ENCODE measurements around the gene GBE1.
A peak's percentile ranks its signal among the peaks of the same experiment; 100 is the strongest.
"Not testable (repeated sequence)": the region's sequence is repeated elsewhere in the genome, so short reads cannot be mapped to it uniquely, and the experiment has no call there.

The GBE1 gene

GRCh38 chr3:81769299-81769698 lies 7.9 kb upstream of the GBE1 start:
- H3K9ac ChIP-seq (ENCODE audit: low read length) = no peak overlapping the region
- WGBS = 70% methylated on average over 2 of the region's 2 CpGs
- no peak overlapping the region for H4K8ac ChIP-seq (ENCODE audit: low read length)
- peaks cover 4% of the 10 kb centered on the region for H3K4me1 ChIP-seq (ENCODE audit: control insufficient read depth, insufficient read depth, low read depth, low read length)
- H3K27ac ChIP-seq (ENCODE audit: low read length, poor library complexity, severe bottlenecking) = peak overlapping the region; percentile 68
- H3K9me3 ChIP-seq (ENCODE audit: control insufficient read depth, low read length) = no peaks in the 10 kb centered on the region
- no peaks in the 10 kb centered on the region for H3K79me1 ChIP-seq (replicated peaks; ENCODE audit: low read length, poor library complexity, severe bottlenecking)
- no peaks in the 10 kb centered on the region for H3K27me3 ChIP-seq (ENCODE audit: control insufficient read depth in 1 of 2, insufficient read depth in 1 of 2, low read length in 2 of 2)
- H2BK15ac ChIP-seq (ENCODE audit: low read depth, poor library complexity, severe bottlenecking) = no peak overlapping the region
- H2BK12ac ChIP-seq (ENCODE audit: low read length in 2 of 2) = no peak overlapping the region
- H3K14ac ChIP-seq (ENCODE audit: low read length in 2 of 2) = no peak overlapping the region
- no peak overlapping the region for H3K4ac ChIP-seq (ENCODE audit: low read depth in 1 of 2, low read length in 2 of 2)
- no peak overlapping the region for H3K4me3 ChIP-seq (ENCODE audit: insufficient read depth in 1 of 2, low read depth in 1 of 2, low read length in 2 of 2)
- no peak overlapping the region for H2AFZ ChIP-seq (ENCODE audit: low read depth, low read length)
- no peaks in the 10 kb centered on the region for H3K36me3 ChIP-seq (ENCODE audit: control insufficient read depth in 1 of 2, insufficient read depth in 2 of 2, low read depth in 1 of 2, low read length in 2 of 2)
- no peak overlapping the region for H4K91ac ChIP-seq (ENCODE audit: low read length)
- H3K18ac ChIP-seq (ENCODE audit: low read depth in 1 of 2, low read length in 2 of 2) = no peak overlapping the region
- DNase-seq = peak; percentile 14
- no peak overlapping the region for H2BK120ac ChIP-seq (ENCODE audit: low read depth, low read length)
- no peak overlapping the region for H3K4me2 ChIP-seq (ENCODE audit: low read length, poor library complexity, severe bottlenecking)
- H3K23ac ChIP-seq (ENCODE audit: low read length in 2 of 2) = no peak overlapping the region
- H2BK5ac ChIP-seq (ENCODE audit: low read depth, low read length, poor library complexity, severe bottlenecking) = peak overlapping the region; percentile 9
- H2AK5ac ChIP-seq (ENCODE audit: low read length, severe bottlenecking) = no peak overlapping the region

DNA sequence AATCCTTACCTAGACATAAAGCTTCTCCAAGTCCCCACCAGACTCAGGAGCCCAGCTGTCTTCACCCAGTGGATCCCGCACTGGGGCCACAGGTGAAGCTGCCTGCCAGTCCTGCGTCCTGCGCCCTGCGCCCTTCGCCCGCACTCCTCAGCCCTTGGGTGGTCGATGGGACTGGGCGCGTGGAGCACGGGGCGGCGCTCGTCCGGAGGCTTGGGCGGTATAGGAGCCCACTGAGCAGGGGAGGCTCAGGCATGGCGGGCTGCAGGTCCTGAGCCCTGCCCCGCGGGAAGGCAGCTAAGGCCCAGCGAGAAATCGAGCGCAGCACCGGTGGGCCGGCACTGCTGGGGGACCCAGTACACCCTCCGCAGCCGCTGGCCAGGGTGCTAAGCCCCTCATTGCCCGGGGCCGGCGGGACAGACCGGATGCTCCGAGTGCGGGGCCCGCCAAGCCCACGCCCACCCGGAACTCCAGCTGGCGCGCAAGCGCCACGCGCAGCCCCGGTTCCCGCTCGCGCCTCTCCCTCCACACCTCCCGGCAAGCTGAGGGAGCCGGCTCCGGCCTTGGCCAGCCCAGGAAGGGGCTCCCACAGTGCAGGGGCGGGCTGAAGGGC lies 5.9 kb upstream of the GBE1 start:
- peak overlapping the region; percentile 34 for H4K91ac ChIP-seq (ENCODE audit: low read length)
- H3K18ac ChIP-seq (ENCODE audit: low read depth in 1 of 2, low read length in 2 of 2); H3K14ac ChIP-seq (ENCODE audit: low read length in 2 of 2); H2AK5ac ChIP-seq (ENCODE audit: low read length, severe bottlenecking); H2BK15ac ChIP-seq (ENCODE audit: low read depth, poor library complexity, severe bottlenecking); H3K4me2 ChIP-seq (ENCODE audit: low read length, poor library complexity, severe bottlenecking); H3K9me3 ChIP-seq (ENCODE audit: control insufficient read depth, low read length); H3K4ac ChIP-seq (ENCODE audit: low read depth in 1 of 2, low read length in 2 of 2); H3K4me1 ChIP-seq (ENCODE audit: control insufficient read depth, insufficient read depth, low read depth, low read length); H2BK120ac ChIP-seq (ENCODE audit: low read depth, low read length); H3K36me3 ChIP-seq (ENCODE audit: control insufficient read depth in 1 of 2, insufficient read depth in 2 of 2, low read depth in 1 of 2, low read length in 2 of 2); H3K4me3 ChIP-seq (ENCODE audit: insufficient read depth in 1 of 2, low read depth in 1 of 2, low read length in 2 of 2); H2AFZ ChIP-seq (ENCODE audit: low read depth, low read length); DNase-seq; H2BK5ac ChIP-seq (ENCODE audit: low read depth, low read length, poor library complexity, severe bottlenecking); H4K8ac ChIP-seq (ENCODE audit: low read length); H3K23ac ChIP-seq (ENCODE audit: low read length in 2 of 2); H3K9ac ChIP-seq (ENCODE audit: low read length); H3K27ac ChIP-seq (ENCODE audit: low read length, poor library complexity, severe bottlenecking); H3K27me3 ChIP-seq (ENCODE audit: control insufficient read depth in 1 of 2, insufficient read depth in 1 of 2, low read length in 2 of 2); H3K79me1 ChIP-seq (replicated peaks; ENCODE audit: low read length, poor library complexity, severe bottlenecking): not testable (repeated sequence)
- 96% methylated on average over 37 of the region's 47 CpGs for WGBS
- H2BK12ac ChIP-seq (ENCODE audit: low read length in 2 of 2) = peak overlapping the region in 1 of 2 experiments; percentile 63

- H3K9ac ChIP-seq (ENCODE audit: low read length) = no peak overlapping the region
- H3K9me3 ChIP-seq (ENCODE audit: control insufficient read depth, low read length) = no peaks in the 10 kb centered on the region
- DNase-seq = no peak
- H4K91ac ChIP-seq (ENCODE audit: low read length) = no peak overlapping the region
- H2AK5ac ChIP-seq (ENCODE audit: low read length, severe bottlenecking) = no peak overlapping the region
- no peaks in the 10 kb centered on the region for H3K79me1 ChIP-seq (replicated peaks; ENCODE audit: low read length, poor library complexity, severe bottlenecking)
- no peak overlapping the region for H2BK5ac ChIP-seq (ENCODE audit: low read depth, low read length, poor library complexity, severe bottlenecking)
- no peak overlapping the region for H2BK15ac ChIP-seq (ENCODE audit: low read depth, poor library complexity, severe bottlenecking)
- no peak overlapping the region for H2BK120ac ChIP-seq (ENCODE audit: low read depth, low read length)
- no peak overlapping the region for H2BK12ac ChIP-seq (ENCODE audit: low read length in 2 of 2)
- H4K8ac ChIP-seq (ENCODE audit: low read length) = no peak overlapping the region
- no peak overlapping the region for H3K27ac ChIP-seq (ENCODE audit: low read length, poor library complexity, severe bottlenecking)
- no peak overlapping the region for H3K4me3 ChIP-seq (ENCODE audit: insufficient read depth in 1 of 2, low read depth in 1 of 2, low read length in 2 of 2)
- no peak overlapping the region for H2AFZ ChIP-seq (ENCODE audit: low read depth, low read length)
- H3K4ac ChIP-seq (ENCODE audit: low read depth in 1 of 2, low read length in 2 of 2) = no peak overlapping the region
- no peak overlapping the region for H3K23ac ChIP-seq (ENCODE audit: low read length in 2 of 2)
- H3K27me3 ChIP-seq (ENCODE audit: control insufficient read depth in 1 of 2, insufficient read depth in 1 of 2, low read length in 2 of 2) = no peaks in the 10 kb centered on the region
- WGBS = 90% methylated on average over 2 of the region's 2 CpGs
- peaks cover 4% of the 10 kb centered on the region for H3K4me1 ChIP-seq (ENCODE audit: control insufficient read depth, insufficient read depth, low read depth, low read length)
- H3K18ac ChIP-seq (ENCODE audit: low read depth in 1 of 2, low read length in 2 of 2) = no peak overlapping the region
- no peak overlapping the region for H3K14ac ChIP-seq (ENCODE audit: low read length in 2 of 2)
- H3K36me3 ChIP-seq (ENCODE audit: control insufficient read depth in 1 of 2, insufficient read depth in 2 of 2, low read depth in 1 of 2, low read length in 2 of 2) = no peaks in the 10 kb centered on the region
- no peak overlapping the region for H3K4me2 ChIP-seq (ENCODE audit: low read length, poor library complexity, severe bottlenecking)
Measured at GRCh38 chr3:81765400-81765799, 4.0 kb upstream of the GBE1 start.

- Histone ChIP-seq H4K91ac (ENCODE audit: low read length) (no peak overlapping the region), H3K4me1 (ENCODE audit: control insufficient read depth, insufficient read depth, low read depth, low read length) (peaks cover 4% of the 10 kb centered on the region), H3K23ac (ENCODE audit: low read length in 2 of 2) (no peak overlapping the region), H2BK120ac (ENCODE audit: low read depth, low read length) (no peak overlapping the region), H3K27ac (ENCODE audit: low read length, poor library complexity, severe bottlenecking) (peak overlapping the region; percentile 3), H3K14ac (ENCODE audit: low read length in 2 of 2) (no peak overlapping the region), H3K4ac (ENCODE audit: low read depth in 1 of 2, low read length in 2 of 2) (no peak overlapping the region), H2AK5ac (ENCODE audit: low read length, severe bottlenecking) (peak overlapping the region; percentile 3), H3K9ac (ENCODE audit: low read length) (peak overlapping the region; percentile 8), H2BK12ac (ENCODE audit: low read length in 2 of 2) (no peak overlapping the region), H2AFZ (ENCODE audit: low read depth, low read length) (no peak overlapping the region), H3K18ac (ENCODE audit: low read depth in 1 of 2, low read length in 2 of 2) (no peak overlapping the region), H3K36me3 (ENCODE audit: control insufficient read depth in 1 of 2, insufficient read depth in 2 of 2, low read depth in 1 of 2, low read length in 2 of 2) (no peaks in the 10 kb centered on the region), H3K4me3 (ENCODE audit: insufficient read depth in 1 of 2, low read depth in 1 of 2, low read length in 2 of 2) (no peak overlapping the region), H3K4me2 (ENCODE audit: low read length, poor library complexity, severe bottlenecking) (no peak overlapping the region), H2BK5ac (ENCODE audit: low read depth, low read length, poor library complexity, severe bottlenecking) (no peak overlapping the region), H3K27me3 (ENCODE audit: control insufficient read depth in 1 of 2, insufficient read depth in 1 of 2, low read length in 2 of 2) (no peaks in the 10 kb centered on the region), H3K9me3 (ENCODE audit: control insufficient read depth, low read length) (no peaks in the 10 kb centered on the region), H3K79me1 (replicated peaks; ENCODE audit: low read length, poor library complexity, severe bottlenecking) (no peaks in the 10 kb centered on the region), H2BK15ac (ENCODE audit: low read depth, poor library complexity, severe bottlenecking) (no peak overlapping the region), H4K8ac (ENCODE audit: low read length) (no peak overlapping the region)
- DNase-seq = no peak
Measured at GRCh38 chr3:81764665-81765064, 3.2 kb upstream of the GBE1 start.

All from mesenchymal stem cell (in vitro differentiated cells and primary cell).